GM04504 (cell line): ENCODE results near the gene DPP4.

Experiments used
- DNase-seq: peaks from one replicate; pipeline ENCODE4 v3.0.0-alpha.2; 2012; ENCODE audit warnings: low read depth

DPP4 gene

GRCh38 chr2:162021516-162022058 lies 52.4 kb downstream of the DPP4 start:
- no peak for DNase-seq

DNA sequence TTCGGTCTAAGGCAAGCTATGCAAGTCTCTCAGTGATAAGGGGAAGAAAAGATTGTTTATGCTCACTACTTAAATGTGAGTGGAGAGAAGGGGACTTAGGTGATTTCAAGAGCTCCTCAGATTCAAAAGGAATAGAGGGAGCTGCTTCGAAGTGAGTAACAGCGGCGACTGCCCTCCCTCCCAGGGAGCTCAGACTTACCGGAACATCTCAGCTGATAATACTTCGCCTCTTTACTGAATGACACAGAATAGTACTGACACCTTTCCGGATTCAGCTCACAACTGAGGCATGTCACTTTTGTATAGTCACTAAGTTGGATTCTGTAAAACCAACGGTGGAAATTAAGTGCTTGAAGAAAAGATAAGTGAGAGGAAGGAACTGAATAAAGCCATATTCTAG lies 55.5 kb downstream of the DPP4 start:
- DNase-seq = no peak

DNA sequence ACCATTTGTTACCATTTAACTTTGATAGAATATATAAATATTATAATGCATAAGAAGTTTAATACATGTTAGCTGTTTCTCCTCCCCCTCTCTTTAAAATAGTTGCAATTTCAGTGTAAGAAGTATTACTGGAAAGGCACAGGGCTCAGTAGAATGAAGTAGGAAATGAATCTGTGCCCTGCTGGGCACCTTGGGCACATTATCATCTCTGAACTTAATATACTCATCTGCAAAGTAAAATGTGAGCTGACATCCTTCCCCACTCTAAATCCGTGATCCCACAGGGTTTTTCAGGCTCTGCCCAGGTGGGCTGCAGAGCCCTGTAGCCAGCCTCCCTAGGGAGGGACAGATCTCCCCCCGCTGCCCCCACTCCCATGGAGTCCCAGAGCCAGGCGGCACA lies 56.8 kb downstream of the DPP4 start:
- no peak for DNase-seq

GRCh38 chr2:162016080-162016479 lies 57.9 kb downstream of the DPP4 start:
- no peak for DNase-seq

- no peak for DNase-seq
Measured at GRCh38 chr2:162014751-162015150, 59.3 kb downstream of the DPP4 start.

DNA sequence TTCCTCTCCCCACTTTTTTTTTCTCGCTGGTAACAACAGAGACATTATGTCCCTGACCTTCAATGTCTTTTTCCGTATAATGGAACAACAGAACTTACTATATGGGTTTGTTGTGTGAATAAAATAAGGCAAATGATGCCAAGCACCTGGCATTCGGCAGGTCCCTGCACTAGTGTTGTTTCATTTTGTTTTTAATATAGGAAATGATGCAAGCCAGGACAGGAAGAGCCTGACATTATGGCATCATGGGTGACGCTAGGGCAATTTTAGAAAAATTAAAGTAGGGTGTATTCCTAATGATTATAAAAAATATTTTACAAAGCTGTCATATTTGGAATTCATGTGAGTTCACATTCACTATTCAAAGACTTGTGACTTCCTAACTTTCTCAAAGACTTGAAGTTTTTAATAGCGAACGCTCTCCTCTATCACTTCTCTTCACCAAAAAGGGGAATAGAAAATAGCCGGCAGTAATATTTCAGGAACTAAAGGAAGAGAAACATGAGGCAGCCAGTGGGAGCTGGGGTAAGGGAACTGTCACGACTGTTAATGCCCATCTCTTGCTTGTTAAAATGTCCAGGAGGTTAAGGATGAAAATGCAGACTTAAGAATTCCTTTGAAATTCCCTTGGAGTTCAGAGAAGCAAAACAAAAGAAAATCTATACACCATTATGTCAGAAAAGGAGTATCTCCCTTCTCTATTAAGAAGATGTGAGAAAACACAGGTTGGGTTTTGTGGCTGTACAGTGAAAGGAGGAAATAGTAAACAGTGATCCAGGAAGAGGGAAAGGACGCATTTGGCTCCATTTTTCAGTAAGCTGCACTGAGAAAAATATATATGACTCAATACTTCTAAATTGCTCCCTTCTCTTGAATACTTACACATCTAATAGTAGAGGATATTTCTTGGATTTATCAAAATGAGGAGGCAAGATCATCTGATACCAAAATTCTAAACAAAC lies 60.2 kb downstream of the DPP4 start:
- no peak for DNase-seq

GRCh38 chr2:162012565-162013058 lies 61.4 kb downstream of the DPP4 start:
- DNase-seq = no peak

DNA sequence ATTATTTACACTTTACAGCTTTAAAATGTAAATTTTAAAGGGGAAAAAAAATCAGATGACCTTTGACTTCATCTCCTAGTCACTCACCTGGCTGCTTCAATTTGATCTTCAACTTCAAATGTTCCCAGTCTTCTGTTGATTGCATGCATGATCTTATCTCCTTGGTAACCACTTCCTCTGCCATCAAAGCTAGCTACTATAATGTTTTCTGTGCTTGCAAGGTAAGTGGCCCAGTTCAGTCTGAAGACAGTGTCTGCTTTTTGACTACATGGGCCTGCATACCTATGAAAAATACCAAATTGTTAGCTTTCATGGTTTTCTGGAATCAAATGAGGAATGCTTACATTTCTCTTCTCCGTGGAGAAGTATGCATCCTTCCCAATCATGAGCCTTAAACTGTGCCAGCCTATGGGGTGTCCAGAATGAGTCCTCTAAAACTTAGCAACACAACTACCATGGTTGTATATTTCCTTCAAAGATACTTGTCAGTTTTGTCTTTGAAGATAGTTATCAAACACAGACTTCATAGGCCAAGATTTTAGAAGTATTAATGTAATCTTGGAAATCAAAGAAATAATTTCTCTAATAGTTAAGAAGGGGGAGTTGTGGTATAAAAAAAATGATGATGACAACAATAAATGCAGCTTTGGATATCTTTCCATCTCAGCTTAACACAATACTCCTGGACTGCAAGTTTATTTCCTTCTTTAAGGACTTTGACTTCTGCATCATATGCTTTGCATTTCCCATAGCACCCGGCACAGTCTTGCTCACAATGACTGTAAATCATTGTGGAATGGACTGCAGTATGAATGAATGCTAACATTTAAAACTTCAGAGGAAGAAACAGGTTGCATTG lies 62.1 kb downstream of the DPP4 start:
- DNase-seq = no peak

GRCh38 chr2:162009543-162009942 lies 64.5 kb downstream of the DPP4 start:
- no peak for DNase-seq

DNA sequence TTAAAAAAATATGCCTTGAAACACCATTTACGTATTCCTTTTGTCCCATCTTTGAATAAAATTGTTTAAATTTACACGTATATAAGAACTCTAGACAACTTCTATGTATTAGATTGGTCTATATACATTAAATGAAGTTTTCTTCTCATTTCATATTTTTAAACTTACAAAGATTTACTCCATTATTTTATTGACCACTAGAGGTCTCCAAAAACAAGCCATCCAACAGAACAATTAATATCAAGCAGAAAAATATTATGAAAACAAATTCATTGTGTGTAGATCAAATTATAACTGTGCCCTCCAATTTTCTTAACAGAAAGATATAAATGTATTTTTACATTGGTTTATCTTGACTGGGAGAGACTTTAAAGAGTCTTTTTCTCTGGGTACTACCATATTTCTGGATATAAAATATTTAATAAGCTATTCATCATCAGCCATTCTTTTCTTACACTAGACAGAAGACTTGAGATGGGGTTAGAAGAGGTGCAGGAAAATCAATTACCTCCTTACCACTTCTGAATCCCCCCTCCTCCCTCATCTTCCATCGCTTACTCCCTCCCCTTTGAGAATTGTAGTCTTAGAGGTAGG lies 66.5 kb downstream of the DPP4 start:
- DNase-seq = no peak

DNA sequence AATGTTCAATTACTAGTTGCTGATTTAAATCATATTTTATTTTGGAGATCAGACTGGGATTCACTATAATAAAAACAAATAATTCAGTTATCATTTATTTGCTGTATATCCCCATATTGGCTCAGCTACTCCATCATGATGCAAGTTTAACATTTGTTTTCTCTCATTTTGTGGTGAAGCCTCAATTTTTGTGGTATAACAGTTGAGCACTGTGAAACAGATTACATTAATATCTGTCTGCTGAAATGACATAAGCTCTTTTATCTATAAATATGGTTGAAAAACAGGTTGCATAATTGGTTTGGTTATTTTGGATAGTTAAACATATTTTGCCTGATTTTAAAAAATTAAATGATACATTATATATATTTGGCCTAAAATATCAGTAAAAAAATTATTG lies 67.7 kb downstream of the DPP4 start:
- no peak for DNase-seq

DNA sequence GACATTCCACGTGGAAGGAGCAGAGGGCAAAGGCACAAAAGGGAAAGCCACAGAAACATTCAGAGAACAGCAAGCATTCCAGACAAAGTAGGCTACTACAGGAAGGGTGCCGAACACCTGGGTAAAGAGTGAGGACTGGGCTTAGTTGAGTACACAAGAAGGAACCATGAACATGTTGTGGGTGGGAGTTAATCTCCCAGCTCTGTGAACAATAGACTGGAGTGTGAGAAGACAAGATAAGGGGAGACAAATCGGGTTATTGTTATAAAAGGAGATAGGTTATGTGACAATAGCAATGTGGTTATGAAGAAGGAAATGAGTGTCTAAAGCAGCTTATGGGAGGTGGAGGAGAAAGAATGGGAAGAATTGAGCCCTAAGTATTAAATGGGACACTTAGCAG lies 70.0 kb downstream of the DPP4 start:
- DNase-seq = no peak

- no peak for DNase-seq
Measured at GRCh38 chr2:162002623-162003235, 71.3 kb downstream of the DPP4 start.

GRCh38 chr2:162000431-162000830 lies 73.6 kb downstream of the DPP4 start:
- DNase-seq = no peak

- no peak for DNase-seq
Measured at GRCh38 chr2:161999321-161999720, 74.7 kb downstream of the DPP4 start.

DNA sequence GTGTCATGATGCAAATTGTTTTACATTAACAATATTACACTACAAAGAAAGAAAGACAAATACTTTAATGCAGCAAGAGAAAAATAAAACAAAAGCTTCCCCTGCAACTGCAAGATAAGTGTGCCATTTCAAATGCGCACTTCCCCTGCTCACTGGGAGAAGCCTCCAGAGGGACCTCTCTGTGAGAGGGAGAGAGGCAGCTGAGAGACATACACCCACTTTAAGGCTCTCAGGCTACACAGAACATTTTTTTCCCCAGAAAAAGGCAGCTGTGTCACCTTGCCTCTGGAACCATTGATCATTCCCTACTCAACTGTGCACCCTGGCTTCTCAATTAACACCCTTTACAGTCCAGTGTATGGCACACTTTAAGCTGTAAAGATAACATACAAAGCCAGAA lies 75.2 kb downstream of the DPP4 start:
- DNase-seq = no peak

GRCh38 chr2:161997916-161998471 lies 76.0 kb downstream of the DPP4 start:
- no peak for DNase-seq

GRCh38 chr2:161995553-161996016 lies 78.4 kb downstream of the DPP4 start:
- no peak for DNase-seq

DNA sequence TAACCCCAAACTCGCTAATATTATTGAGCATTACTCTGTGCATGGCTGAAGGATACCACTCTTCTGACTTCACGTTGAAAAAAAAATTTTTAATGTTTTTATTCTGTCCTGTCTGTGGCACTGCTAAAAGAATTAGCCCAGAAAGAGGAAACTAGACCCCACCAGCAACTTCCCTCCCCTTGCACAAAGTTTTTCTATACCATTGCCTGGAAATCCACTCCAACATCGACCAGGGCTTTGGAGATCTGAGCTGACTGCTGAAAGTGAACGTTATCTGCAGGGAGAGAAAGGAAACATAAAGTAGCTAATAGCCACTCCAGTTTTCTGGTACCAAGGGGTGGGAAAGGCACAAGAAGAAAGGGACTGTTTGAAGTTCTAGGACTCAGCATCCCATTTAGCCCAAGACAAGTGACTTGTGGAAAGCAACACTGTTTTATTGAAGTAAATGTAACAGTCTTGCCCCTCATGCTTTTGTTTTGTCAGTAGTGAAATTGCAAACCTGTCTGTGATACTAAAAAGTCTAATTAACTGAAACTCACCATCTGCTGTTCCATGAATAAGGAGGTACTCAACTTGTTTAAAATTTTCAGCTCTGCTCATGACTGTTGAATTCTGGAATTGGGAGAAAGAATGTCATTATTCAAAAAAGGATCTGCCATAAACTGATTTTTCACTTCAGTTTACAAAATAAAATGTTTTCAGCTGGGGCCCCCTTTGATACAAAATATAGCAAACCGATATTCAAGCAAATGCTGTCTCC lies 79.1 kb downstream of the DPP4 start:
- DNase-seq = no peak

- DNase-seq = no peak
Measured at GRCh38 chr2:161992531-161992930, 81.5 kb downstream of the DPP4 start.
